T1000 (cell line): Measurements from ENCODE around the gene RBM45.
"Not testable (repeated sequence)": the region's sequence is repeated elsewhere in the genome, so short reads cannot be mapped to it uniquely, and the experiment has no call there.

Source experiments
- DNase-seq: peaks from one replicate; lab custom pipeline; 2025; ENCODE audit warnings: mixed read lengths; lab: John Stamatoyannopoulos, UW

The RBM45 gene, protein sequence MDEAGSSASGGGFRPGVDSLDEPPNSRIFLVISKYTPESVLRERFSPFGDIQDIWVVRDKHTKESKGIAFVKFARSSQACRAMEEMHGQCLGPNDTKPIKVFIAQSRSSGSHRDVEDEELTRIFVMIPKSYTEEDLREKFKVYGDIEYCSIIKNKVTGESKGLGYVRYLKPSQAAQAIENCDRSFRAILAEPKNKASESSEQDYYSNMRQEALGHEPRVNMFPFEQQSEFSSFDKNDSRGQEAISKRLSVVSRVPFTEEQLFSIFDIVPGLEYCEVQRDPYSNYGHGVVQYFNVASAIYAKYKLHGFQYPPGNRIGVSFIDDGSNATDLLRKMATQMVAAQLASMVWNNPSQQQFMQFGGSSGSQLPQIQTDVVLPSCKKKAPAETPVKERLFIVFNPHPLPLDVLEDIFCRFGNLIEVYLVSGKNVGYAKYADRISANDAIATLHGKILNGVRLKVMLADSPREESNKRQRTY

DNA sequence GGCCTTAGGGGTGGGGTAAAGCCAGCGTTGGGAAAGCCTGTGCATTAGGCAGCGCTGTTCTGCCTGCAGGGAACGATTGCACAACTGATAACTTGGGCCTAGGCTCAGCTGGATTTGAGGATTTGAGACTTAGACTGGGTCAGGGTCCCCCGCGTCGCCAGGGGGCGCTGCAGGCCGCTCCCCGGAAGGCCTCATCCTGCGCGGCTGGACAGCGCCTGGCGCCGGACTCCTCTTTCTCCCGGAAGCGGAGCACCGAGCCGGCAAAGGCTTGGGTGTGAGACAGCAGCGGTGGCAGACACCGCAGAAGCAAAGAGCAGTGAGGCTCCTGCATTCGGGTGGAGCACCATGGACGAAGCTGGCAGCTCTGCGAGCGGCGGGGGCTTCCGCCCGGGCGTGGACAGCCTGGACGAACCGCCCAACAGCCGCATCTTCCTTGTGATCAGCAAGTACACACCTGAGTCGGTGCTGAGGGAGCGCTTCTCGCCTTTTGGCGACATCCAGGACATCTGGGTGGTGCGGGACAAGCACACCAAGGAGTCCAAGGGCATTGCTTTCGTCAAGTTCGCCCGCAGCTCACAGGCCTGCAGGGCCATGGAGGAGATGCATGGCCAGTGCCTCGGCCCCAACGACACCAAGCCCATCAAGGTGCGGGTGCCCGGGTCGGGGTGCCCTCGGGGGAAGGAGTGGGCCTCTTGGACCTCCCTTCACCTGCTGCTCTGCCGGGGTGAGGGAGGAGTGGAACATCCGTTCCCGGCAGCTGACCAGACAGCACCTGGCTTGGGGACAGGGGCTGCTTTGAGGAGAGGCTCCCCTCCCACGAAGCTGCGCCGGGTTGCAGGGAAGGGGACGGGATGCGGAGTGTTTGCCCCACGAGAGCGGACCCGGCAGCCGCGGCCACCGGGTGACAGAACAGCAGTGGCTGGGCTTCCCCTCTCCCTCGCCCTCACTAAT is at the start of gene RBM45:
RBM45 (plus strand) TSS at position 236 of the 951 bp plus-strand sequence; CDS start at position 346, 110 bp downstream.
- DNase-seq, result peak; percentile 86

DNA sequence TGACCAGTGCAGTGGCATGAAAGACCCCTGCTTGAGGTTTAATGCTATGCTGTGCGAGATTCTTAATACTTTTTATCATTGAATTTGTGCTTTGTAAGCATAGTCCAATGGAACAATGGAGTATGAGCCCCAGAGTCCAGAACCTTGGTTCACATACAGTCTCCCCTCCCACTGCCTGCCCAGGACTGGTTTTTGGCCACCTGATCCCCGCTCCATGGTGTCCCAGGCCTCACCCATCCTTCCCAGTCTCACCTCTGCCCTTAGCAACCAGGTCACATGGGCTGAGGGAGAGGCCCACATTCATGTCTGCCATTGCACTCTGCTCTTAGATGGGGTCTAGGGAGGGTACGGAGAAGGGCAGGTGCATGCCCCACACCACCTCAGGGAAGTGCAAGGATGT is 45.9 kb upstream of the RBM45 start:
- no peak for DNase-seq

DNA sequence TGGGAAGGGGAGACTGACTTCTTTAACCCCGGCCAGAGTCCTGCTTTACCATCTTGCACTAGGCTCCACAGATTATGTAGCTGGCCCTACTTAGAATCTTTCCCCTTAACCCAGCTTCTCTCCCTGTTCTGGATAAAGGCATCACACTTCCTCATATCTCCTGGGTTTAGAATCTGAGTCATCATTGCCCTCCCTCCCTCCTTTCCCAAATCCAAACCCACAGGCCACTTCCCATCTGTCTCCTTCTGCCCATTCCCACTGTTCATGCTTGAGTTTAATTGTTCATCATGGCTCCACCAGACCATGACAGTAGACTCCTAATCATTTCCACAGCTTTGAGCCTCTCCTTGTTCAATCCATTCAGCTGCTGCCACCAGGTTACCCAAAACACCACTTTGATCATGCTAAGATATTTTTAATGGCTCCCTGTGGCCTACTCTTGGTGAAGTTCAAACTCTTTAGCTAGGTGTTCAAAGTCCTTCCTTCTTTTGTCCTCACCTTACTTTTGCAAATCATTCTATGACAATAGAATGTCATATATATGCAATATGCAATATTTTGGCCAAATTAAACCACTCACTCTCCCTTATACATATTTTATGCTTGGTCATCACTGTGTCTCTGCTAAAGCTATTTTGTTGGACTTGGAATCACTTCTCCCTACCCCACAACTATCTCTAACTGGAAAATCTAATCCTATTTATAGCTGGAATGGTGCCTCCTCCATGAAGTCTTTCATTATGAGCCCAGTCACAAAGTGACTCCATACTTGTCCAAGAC is 45.2 kb upstream of the RBM45 start:
- no peak for DNase-seq

DNA sequence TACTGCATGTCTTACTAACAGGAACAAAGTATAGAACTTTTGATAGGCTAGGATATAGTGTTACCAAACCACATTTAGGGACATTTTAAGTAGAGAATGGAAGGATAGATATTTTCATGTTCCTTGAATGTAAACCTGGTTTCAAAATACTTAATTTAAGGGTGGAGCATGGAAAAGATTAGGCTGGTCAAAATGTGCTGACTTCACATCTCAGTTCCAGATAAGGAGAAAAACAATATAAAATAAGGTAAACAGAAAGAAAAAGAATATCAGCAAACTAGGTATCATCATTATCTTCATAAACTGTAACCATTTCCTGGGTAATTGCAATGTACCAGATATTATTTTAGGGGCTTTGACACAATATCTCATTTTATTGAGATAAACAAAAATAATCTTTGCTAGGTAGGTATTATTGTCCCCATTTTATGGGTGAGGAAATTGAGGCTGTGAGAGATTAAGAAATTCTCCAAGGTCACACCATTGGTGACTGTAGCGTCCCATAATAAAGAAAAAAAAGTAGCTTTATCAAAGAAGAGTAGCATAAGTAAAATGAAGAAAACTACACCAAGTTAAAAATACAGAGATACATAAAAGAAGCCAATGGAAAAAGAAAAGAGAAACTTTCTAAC is 43.3 kb upstream of the RBM45 start:
- DNase-seq, result no peak

DNA sequence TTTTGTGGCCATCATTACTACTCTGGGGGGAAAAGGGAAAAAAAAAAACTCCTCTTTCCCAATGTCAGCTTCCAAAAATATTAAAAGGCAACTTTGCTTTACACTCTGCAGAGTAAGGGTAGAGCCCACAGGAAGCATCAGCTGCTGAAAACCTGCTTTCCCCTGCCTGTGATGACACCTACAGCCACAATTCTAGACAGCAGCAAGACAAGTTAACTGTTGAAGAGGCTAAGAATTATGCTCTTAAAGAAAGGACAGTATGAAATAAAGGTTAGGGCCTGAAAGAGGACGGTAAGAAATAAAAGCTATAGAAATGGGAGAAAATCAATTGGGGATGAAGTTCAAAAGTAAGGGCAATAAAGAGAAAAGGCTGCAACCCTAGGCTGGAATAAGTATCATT is 42.7 kb upstream of the RBM45 start:
- no peak for DNase-seq

DNA sequence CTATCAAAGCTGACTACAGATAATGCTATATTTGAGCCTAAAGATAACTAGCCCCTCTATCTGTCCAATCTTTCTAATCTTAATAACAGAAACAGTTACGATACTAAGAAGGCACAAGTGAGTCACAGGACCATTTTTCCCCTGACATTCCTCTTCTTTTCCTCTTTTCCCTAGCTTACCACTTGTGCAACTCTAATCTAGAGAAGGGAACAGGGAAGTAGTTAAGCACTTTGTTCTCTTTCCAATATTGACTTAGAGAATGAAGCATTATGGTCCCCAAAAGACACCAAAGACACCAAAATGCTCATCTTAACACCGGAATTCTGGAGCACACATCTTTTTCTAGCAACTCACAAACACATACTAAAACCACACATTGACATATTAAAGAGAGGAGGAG is 41.4 kb upstream of the RBM45 start:
- DNase-seq, result no peak

DNA sequence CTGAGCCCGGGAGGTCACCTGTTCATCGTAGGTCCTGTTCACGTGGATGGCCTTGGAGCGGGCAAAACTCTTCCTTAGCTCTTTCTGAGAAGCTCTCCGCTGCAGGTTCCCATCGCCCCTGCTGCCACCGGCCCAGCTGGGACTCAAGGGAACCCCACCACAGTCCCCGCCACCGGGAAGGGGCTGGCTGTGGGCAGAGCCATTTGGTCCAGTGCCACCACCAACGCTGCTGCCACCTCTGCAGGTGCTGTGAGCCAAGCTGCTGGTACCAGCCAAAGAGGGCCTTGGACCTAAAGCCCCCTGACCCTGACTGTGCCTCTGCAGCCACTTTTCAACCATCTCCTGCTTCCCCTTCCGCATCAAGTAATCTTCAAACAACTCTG is 40.2 kb upstream of the RBM45 start:
- no peak for DNase-seq

DNA sequence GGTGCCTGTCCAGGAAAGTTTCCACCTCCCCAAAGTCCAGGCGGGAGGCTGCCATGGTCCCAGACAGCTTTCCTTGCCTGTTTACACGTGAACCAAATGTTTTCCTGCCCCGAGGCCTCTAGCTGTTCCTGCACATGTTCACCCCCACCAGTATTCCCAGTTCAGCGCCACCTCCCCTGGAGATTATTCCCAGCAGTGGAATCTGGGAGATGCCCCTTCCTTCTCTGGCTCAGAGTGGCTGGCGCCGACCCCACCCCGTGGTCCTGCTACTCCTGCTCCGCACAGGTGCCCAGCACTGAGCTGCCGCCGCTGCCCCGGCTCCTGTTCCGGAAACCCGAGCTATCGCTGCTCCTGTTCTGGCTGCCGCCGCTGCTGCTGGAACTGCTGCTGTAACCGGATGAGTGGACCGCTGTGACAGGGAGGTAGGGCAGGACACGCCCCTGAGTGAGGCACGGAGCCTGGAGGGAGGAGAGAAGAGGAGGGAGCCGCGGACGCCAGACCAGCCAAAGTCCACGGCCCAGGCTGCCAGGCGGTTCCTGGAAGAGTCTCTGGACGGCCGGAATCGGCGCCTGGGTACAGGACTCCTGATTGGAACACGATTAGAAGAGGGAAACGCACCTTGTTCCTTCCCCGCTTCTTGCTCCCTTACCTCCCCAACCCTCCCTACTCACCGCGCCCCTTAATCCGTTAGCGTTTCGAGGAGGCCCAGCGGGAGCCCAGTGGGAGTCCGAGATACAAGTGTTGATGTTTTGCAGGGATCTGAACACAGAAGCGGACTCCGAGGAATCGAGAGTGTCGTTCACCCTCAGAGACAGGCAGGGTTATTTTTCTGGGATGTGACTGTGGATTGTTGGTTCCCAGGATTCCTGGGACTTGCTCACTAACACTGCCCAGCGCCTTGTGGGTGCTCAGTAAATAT is 39.6 kb upstream of the RBM45 start, which contains the start of gene PDE11A:
PDE11A (minus strand) TSS at position 395 of the 919 bp plus-strand sequence; CDS start at position 55, 340 bp downstream.
- peak; percentile 79 for DNase-seq

DNA sequence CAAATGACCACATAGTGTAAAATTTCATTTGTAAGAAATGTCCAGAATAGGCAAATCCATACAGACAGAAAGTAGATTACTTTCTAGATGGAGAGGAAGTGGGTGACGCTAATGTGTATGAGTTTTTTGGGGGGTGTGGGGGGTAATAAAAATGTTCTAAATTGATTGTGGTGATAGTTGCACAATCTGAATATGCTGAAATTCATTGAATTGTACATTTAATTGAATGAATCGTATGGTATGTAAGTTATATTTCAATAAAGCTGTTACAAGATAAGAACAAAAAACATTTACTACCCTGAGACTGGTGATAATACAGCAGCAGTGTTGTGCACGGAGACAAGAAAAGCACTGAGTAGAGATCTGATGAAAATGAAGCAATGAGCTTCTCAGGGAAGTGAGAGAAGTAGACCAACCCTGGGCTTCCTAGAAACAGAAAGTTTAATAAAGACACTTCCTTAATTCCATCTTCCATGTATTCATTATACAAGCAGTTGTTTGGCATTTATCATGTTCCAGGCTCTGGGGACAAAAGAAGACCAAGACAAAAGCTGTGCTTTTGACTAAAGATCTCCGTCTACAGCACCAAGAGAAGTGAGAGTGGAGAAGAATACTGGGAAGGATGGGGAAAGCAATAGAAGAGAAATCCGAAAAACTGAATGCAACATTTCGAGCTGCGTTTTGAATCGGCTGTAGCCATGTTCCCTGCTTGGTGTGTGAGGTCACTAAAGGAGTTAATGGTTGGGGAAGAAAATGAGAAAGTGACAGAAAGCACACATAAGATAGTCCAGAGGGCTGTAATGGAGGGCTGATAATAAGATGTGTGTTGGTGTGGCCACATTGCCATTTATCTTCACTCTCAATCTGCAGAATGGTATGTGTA is 37.9 kb upstream of the RBM45 start:
- no peak for DNase-seq

DNA sequence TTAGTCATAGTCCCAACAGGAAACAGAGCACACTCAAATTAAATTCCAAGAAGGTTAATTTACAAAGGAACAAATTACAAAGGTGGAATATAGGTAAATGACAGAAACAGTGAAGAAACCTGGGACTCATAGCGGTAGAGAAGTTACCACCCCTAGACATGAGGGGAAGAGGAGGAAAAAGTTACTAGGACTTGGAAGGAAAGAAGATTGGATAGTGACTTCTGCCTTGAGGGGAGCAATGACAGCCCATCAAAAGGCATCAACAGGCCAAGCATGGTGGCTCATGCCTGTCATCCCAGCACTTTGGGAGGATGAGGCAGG is 37.3 kb upstream of the RBM45 start:
- DNase-seq, result no peak

DNA sequence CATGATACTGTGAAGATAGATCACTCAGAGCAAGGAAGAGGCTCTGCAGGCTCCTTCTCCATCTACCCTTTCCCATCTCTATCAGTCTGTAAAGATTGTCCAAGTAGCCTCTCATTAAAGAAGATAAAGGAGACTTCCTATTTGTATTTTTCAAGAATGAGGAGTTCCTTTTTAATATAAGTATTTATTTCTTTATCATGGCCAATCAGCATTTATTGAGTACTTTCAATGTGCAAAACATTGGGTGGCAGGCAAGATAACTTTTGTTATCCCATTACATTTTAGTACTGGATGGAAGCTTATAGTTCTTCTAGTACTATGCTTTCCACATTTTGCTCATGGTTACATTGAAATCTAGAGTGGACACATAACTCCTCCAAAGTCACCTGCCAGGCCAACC is 36.1 kb upstream of the RBM45 start:
- DNase-seq, result no peak

DNA sequence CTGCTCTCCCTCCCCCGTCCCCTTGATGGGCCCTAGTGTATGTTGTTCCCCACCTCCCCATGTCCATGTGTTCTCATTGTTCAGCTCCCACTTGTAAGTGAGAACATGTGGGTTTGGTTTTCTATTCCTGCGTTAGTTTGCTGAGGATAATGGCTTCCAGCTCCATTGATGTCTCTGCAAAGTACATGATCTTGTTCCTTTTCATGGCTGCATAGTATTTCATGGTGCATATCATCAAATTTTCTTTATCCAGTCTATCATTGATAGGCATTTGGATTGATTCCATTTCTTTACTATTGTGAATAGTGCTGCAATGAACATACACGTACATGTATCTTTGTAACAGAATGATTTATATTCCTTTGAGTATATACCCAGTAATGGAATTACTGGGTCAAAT is 33.0 kb upstream of the RBM45 start:
- not testable (repeated sequence) for DNase-seq

DNA sequence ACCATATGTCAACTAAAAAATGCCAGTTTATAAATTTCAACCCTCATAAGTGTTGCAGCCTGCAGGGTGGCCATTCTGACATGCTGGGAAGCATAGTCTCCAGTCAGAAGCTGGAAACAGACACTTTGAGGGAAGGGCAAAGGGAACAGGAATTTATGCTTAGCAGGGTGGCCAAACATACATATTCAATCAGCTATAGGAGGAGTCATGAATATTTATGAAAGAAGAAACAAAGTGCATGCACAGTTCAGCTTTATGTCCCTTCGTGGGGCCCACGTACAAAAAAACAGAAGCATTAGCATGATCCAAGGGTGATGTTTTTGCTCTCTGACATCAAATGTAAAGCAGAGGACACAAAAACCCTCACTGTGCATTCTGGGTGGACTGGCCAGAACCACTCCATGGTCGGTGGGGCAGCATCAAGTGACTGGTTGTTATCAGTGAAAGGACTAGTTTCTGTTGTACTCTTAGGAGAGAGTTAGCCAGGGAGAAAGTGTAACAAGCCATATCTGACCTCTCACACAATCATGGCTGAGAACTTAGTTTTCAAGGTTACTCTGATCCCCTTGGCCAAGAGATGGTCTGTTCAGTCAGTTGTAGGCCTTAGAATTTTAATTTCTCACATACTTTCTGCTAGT is 29.7 kb upstream of the RBM45 start:
- DNase-seq, result no peak

DNA sequence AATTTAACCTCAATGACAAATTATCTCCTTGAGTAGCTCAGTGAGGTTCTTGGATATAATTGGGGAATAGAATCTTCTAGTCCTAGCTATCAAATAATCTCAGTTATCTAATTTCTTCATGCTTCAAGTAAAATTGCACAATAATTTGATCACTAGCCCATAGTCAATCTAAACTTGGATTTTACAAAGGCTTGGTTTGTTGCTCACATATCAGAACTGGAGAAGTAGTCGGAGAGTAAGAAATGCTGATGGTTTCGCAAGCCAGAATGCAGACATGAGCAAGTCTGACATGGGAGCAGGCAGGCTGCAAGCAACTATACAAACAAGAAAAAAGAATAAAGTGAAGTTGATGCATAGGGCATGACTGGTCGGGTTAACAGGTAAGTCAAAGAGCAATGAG is 28.0 kb upstream of the RBM45 start:
- DNase-seq, result no peak

DNA sequence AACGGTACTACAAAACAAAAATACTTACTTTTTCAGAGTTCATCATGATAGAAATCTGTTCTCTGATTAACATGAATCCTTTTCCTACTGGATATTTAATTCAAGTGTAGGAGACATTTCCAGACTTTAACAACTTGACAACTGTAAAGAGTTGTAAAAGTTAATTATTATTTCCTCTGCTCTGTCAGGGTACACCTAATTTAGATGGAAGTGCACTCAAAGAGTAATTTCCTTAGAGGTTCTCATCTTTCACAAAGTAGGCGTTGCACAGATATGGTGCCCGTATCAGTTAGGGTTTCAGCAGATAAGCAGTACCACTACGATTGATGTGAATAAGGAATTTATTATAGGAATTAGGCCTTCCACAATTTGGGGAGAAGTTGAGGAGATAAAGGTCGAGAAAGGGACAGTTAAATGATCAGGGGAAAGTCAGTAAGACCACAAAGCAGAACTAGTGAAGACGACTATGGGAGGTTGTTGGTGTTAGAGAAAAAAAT is 23.4 kb upstream of the RBM45 start:
- DNase-seq, result no peak

DNA sequence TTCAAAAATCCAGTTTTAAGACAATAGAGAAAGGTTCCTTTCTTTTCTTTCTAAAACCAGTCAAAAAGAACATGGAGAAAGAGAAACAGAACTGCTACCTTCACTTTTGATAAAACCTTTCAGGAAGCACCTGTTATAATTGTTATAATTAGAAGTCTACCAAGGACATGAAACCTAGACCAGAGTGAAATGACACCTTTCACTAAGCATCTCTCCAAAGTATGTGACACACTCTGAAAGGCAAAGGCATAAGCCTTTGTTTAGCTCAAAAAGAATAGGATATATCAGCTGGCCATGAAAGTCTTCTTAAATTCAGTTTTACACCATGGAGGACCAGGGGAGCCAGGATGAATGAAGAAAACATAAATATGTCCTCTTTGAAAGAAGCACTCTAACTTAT is 18.8 kb upstream of the RBM45 start:
- no peak for DNase-seq

DNA sequence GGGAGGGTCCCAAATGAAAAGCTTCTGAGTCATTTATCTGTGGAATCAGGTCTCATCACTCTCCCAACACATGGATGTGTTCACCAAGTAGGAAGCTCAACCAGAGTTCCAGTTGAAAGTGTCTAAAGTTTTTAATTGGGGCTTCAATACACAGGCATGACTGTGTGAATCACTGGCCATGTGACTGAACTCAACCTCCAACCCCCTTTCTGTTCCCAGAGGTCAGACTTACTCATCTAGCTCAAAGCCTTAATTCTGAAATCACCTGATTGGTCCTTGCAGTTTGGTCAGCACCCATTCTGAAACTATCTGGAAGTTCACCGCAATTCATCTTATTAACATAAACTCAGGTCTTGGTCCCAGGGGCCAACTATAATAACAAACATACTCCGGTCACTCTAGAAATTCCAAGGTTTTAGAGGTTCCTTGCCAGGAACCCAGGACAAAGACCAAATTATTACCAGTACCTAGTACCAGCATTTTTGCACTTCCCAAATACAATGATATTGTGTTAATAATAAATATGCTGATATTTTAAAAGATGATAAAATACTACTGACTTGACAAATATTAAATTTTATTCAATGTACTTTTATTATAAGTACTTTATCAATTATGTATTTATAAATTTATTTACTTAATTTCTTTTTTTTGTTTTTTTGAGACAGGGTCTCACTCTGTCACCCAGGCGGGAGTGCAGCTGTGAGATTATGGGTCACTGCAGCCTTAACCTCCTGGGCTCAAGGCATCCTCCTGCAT is 10.7 kb upstream of the RBM45 start:
- DNase-seq, result no peak

DNA sequence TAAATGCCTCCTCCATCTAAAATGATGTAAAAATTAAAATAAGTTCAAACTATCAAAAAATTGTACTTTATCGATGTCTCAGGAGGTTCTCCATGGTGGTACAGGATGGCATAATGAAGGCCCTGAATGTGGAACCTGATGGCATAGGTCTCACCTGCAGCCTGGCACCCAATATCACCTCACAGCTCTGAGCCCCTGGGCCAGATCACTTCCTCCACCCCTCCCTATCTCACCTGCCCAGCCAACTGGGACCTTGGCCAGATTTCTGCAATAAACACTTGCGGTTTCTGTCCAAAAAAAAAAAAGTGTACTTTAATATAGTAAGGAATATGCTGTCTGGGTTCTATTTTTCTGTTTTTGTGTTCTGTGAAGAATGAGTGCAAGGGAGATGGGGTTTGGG is 6.7 kb upstream of the RBM45 start:
- no peak for DNase-seq
